Measurements from ENCODE around the gene ATF6. TPM values are rescaled to one million over a fixed set of nuclear protein-coding genes. Genes with fewer than 3 reads are reported as not detected.
"Not testable (repeated sequence)": the region's sequence is repeated elsewhere in the genome, so short reads cannot be mapped to it uniquely, and the experiment has no call there.

The ATF6 gene
- total RNA-seq, 1 donor from 2014 or later: 38.2 TPM

DNA sequence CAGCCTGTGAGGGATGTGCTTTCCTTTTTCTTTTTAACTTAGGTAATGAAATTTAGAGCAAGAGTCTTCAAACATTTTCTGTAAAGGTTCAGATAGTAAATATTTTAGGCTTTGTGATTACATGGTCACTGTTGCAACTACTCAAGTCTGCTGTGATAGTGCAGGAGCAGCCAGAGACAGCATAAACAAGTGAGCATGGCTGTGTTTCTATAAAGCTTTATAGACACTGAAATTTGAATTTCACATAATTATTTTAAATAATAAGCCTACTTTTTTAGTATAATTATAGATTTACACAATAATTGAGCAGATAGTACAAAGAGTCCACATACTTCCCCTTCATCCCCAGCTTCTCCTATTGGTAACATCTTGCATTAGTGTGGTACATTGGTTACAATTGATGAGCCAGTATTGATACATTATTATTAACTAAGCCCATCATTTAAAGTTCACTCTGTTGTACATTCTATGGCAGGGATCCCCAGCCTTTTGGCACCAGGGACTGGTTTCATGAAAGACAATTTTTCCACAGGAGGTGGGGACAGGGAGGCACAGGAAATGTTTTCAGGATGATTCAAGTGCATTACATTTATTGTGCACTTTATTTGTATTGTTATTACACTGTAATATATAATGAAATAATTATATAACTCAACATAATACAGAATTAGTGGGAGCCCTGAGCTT, 3.0 kb downstream of the ATF6 start:
- TF ChIP-seq, protein P1, sequence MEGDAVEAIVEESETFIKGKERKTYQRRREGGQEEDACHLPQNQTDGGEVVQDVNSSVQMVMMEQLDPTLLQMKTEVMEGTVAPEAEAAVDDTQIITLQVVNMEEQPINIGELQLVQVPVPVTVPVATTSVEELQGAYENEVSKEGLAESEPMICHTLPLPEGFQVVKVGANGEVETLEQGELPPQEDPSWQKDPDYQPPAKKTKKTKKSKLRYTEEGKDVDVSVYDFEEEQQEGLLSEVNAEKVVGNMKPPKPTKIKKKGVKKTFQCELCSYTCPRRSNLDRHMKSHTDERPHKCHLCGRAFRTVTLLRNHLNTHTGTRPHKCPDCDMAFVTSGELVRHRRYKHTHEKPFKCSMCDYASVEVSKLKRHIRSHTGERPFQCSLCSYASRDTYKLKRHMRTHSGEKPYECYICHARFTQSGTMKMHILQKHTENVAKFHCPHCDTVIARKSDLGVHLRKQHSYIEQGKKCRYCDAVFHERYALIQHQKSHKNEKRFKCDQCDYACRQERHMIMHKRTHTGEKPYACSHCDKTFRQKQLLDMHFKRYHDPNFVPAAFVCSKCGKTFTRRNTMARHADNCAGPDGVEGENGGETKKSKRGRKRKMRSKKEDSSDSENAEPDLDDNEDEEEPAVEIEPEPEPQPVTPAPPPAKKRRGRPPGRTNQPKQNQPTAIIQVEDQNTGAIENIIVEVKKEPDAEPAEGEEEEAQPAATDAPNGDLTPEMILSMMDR (IDR thresholded peaks at IDR 0.05; ENCODE audit: unreplicated experiment): no peak
- Mint-ChIP-seq H3K4me3 (ENCODE audit: unreplicated experiment) (no peak overlapping the region), H3K27ac (ENCODE audit: unreplicated experiment) (no peak overlapping the region), H3K27me3 (ENCODE audit: unreplicated experiment) (no peaks in the 10 kb centered on the region), H3K36me3 (ENCODE audit: low read depth, unreplicated experiment) (no peaks in the 10 kb centered on the region), H3K4me1 (ENCODE audit: unreplicated experiment) (peaks cover 25% of the 10 kb centered on the region), H3K9me3 (ENCODE audit: unreplicated experiment) (no peaks in the 10 kb centered on the region)
- DNase-seq (ENCODE audit: low spot score): no peak

- not testable (repeated sequence) for H3K4me3 Mint-ChIP-seq (ENCODE audit: unreplicated experiment); H3K9me3 Mint-ChIP-seq (ENCODE audit: unreplicated experiment); H3K27ac Mint-ChIP-seq (ENCODE audit: unreplicated experiment); DNase-seq (ENCODE audit: low spot score); H3K36me3 Mint-ChIP-seq (ENCODE audit: low read depth, unreplicated experiment); H3K27me3 Mint-ChIP-seq (ENCODE audit: unreplicated experiment)
- H3K4me1 Mint-ChIP-seq (ENCODE audit: unreplicated experiment): peaks cover 26% of the 10 kb centered on the region
These were observed 3.5 kb downstream of the ATF6 start for GRCh38 chr1:161769673-161770045.

GRCh38 chr1:161770250-161770649, 4.1 kb downstream of the ATF6 start:
- H3K4me1 Mint-ChIP-seq (ENCODE audit: unreplicated experiment): peaks cover 26% of the 10 kb centered on the region
- TF ChIP-seq, protein P1 (IDR thresholded peaks at IDR 0.05; ENCODE audit: unreplicated experiment): no peak
- H3K36me3 Mint-ChIP-seq (ENCODE audit: low read depth, unreplicated experiment): no peaks in the 10 kb centered on the region
- H3K27me3 Mint-ChIP-seq (ENCODE audit: unreplicated experiment): no peaks in the 10 kb centered on the region
- H3K27ac Mint-ChIP-seq (ENCODE audit: unreplicated experiment): no peak overlapping the region
- DNase-seq (ENCODE audit: low spot score): no peak
- no peaks in the 10 kb centered on the region for H3K9me3 Mint-ChIP-seq (ENCODE audit: unreplicated experiment)
- H3K4me3 Mint-ChIP-seq (ENCODE audit: unreplicated experiment): no peak overlapping the region

GRCh38 chr1:161771161-161771560, 5.0 kb downstream of the ATF6 start:
- Mint-ChIP-seq H3K27me3 (ENCODE audit: unreplicated experiment) (no peaks in the 10 kb centered on the region), H3K9me3 (ENCODE audit: unreplicated experiment) (no peaks in the 10 kb centered on the region), H3K4me3 (ENCODE audit: unreplicated experiment) (no peak overlapping the region), H3K27ac (ENCODE audit: unreplicated experiment) (no peak overlapping the region), H3K4me1 (ENCODE audit: unreplicated experiment) (peaks cover 26% of the 10 kb centered on the region), H3K36me3 (ENCODE audit: low read depth, unreplicated experiment) (no peaks in the 10 kb centered on the region)
- TF ChIP-seq, protein P1 (IDR thresholded peaks at IDR 0.05; ENCODE audit: unreplicated experiment): no peak
- no peak for DNase-seq (ENCODE audit: low spot score)

GRCh38 chr1:161771973-161772372, 5.9 kb downstream of the ATF6 start:
- Mint-ChIP-seq H3K27ac (ENCODE audit: unreplicated experiment) (no peak overlapping the region), H3K27me3 (ENCODE audit: unreplicated experiment) (no peaks in the 10 kb centered on the region), H3K4me3 (ENCODE audit: unreplicated experiment) (no peak overlapping the region), H3K36me3 (ENCODE audit: low read depth, unreplicated experiment) (no peaks in the 10 kb centered on the region), H3K4me1 (ENCODE audit: unreplicated experiment) (peaks cover 21% of the 10 kb centered on the region), H3K9me3 (ENCODE audit: unreplicated experiment) (no peaks in the 10 kb centered on the region)
- TF ChIP-seq, protein P1 (IDR thresholded peaks at IDR 0.05; ENCODE audit: unreplicated experiment): no peak
- no peak for DNase-seq (ENCODE audit: low spot score)
